Measurements from ENCODE around the gene TXNDC8.

The TXNDC8 gene

GRCh38 chr9:110270211-110270995 is 67.3 kb downstream of the TXNDC8 start:
- H3K4me3 ChIP-seq (ENCODE audit: low read length), result no peak overlapping the region
- no peak for TF ChIP-seq CTCF (IDR thresholded peaks at IDR 0.05; ENCODE audit: insufficient read depth, low read depth, low read length, missing control alignments)
- no peak for DNase-seq (ENCODE audit: low read depth)

- TF ChIP-seq CTCF (IDR thresholded peaks at IDR 0.05; ENCODE audit: insufficient read depth, low read depth, low read length, missing control alignments), result no peak
- DNase-seq (ENCODE audit: low read depth), result no peak
- H3K4me3 ChIP-seq (ENCODE audit: low read length), result no peak overlapping the region
Measured at GRCh38 chr9:110266795-110267194, 70.9 kb downstream of the TXNDC8 start.

DNA sequence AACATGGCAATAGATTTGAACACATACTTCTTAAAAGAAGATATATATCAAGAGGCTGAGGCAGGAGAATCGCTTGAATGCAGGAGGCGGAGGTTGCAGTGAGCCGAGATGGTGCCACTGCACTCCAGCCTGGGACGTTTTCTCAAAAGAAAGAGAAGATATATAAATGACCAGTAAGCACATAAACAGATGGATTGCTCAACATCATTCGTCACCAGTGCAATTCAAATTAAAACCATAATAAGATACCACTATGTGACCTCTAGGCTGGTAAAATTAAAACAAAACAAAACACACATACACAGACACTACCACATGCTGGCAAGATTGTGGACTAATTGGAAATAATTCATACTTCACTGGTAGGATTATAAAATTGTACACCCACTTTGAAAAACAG is 76.0 kb downstream of the TXNDC8 start:
- H3K4me3 ChIP-seq (ENCODE audit: low read length), result no peak overlapping the region
- no peak for TF ChIP-seq CTCF (IDR thresholded peaks at IDR 0.05; ENCODE audit: insufficient read depth, low read depth, low read length, missing control alignments)
- DNase-seq (ENCODE audit: low read depth), result no peak

GRCh38 chr9:110260911-110261310 is 76.8 kb downstream of the TXNDC8 start:
- no peak overlapping the region for H3K4me3 ChIP-seq (ENCODE audit: low read length)
- TF ChIP-seq CTCF (IDR thresholded peaks at IDR 0.05; ENCODE audit: insufficient read depth, low read depth, low read length, missing control alignments), result no peak
- no peak for DNase-seq (ENCODE audit: low read depth)

DNA sequence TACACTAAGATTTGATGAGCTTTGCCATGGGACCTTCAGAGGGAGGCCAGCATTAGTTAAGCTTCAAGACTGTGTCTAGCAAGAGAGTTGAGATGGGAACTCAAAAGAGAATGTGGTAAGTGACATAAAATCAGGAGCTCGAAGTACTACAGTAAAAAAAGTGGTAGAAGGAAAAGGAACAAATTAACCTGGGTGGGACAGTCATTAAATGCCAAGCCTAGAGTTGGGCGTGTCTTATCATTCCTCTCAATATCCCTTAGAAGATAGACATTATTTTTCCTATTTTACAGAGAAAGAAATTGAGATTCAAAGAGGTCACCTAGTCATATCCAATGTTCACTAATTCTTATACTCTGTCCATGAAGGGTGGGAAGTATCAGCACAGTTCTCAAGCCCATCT is 78.1 kb downstream of the TXNDC8 start:
- no peak overlapping the region for H3K4me3 ChIP-seq (ENCODE audit: low read length)
- DNase-seq (ENCODE audit: low read depth), result no peak
- TF ChIP-seq CTCF (IDR thresholded peaks at IDR 0.05; ENCODE audit: insufficient read depth, low read depth, low read length, missing control alignments), result no peak

GRCh38 chr9:110258690-110259091 is 79.0 kb downstream of the TXNDC8 start:
- H3K4me3 ChIP-seq (ENCODE audit: low read length), result no peak overlapping the region
- DNase-seq (ENCODE audit: low read depth), result no peak
- TF ChIP-seq CTCF (IDR thresholded peaks at IDR 0.05; ENCODE audit: insufficient read depth, low read depth, low read length, missing control alignments), result no peak

DNA sequence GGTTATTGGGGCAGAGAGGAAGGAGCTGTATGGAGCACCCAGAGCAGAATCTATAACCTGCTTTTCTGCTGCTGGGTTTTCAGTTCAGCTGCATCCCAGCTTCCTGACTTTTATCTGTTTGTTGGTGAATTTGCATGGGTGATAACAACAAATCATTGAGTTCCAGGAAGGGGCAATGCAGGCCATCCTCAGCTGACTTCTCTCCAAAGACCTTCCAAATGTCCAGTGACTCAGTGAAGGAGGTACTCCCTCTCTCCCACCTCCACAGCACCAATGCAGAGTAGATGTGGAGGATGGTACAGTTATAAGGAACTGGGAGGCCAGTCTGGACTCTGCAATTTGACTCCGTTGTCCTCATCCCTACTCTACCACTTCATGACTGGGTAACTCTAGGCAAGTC is 79.7 kb downstream of the TXNDC8 start:
- H3K4me3 ChIP-seq (ENCODE audit: low read length), result peak overlapping the region; percentile 75
- no peak for DNase-seq (ENCODE audit: low read depth)
- TF ChIP-seq CTCF (IDR thresholded peaks at IDR 0.05; ENCODE audit: insufficient read depth, low read depth, low read length, missing control alignments), result no peak
